Keratinocyte (primary cell): ENCODE results near the gene CERK.
"Not testable (repeated sequence)": the region's sequence is repeated elsewhere in the genome, so short reads cannot be mapped to it uniquely, and the experiment has no call there.

Experiments used
- EZH2 ChIP-seq: IDR thresholded peaks from one replicate; pipeline ENCODE4 v1.6.1; 2012; ENCODE audit warnings: inconsistent platforms, mild to moderate bottlenecking, low read length, moderate library complexity
- TF ChIP-seq, protein P1 (sequence below), 3 experiments: IDR thresholded peaks in 1 of 3; conservative IDR thresholded peaks in 1 of 3; optimal IDR thresholded peaks in 1 of 3; 2 replicates in 2 of 3; 3 replicates in 1 of 3; pipeline versions ENCODE3 to v1.5.1; 2011; ENCODE audit warnings: low read length in 3 of 3, mild to moderate bottlenecking in 3 of 3, moderate library complexity in 2 of 3, control low read depth in 1 of 3, inconsistent platforms in 1 of 3; ENCODE audit not compliant: insufficient read depth in 2 of 3; ENCODE audit errors: extremely low read depth in 1 of 3

DNA sequence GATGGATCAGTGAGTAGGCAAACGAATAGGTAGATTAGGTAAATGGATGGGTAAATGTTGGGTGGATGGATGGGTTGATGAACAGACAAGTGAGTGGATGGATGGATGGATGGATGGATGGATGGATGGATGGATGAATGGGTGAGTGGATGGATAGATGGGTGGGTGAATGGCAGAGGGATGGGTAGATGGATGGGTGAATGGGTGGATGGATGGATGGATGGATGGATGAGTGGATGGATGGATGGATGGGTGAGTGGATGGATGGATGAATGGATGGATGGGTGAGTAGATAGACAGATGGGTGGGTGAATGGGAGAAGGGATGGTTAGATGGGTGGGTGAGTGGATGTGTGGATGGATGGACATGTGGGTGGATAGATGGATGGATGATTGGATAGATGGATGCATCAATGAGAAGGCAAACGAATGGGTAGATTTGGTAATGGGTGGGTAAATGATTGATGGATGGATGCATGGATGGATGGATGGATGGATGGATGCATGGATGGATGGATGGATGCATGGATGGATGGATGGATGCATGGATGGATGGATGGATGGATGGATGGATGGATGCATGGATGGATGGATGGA lies 89.7 kb downstream of the CERK start:
- TF ChIP-seq EZH2: not testable (repeated sequence)
- TF ChIP-seq, protein P1, sequence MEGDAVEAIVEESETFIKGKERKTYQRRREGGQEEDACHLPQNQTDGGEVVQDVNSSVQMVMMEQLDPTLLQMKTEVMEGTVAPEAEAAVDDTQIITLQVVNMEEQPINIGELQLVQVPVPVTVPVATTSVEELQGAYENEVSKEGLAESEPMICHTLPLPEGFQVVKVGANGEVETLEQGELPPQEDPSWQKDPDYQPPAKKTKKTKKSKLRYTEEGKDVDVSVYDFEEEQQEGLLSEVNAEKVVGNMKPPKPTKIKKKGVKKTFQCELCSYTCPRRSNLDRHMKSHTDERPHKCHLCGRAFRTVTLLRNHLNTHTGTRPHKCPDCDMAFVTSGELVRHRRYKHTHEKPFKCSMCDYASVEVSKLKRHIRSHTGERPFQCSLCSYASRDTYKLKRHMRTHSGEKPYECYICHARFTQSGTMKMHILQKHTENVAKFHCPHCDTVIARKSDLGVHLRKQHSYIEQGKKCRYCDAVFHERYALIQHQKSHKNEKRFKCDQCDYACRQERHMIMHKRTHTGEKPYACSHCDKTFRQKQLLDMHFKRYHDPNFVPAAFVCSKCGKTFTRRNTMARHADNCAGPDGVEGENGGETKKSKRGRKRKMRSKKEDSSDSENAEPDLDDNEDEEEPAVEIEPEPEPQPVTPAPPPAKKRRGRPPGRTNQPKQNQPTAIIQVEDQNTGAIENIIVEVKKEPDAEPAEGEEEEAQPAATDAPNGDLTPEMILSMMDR (optimal IDR thresholded peaks at IDR 0.05 in 1 of 3, IDR thresholded peaks at IDR 0.05 in 1 of 3, conservative IDR thresholded peaks at IDR 0.05 in 1 of 3; ENCODE audit: extremely low read depth in 1 of 3, insufficient read depth in 2 of 3, low read length in 3 of 3): not testable (repeated sequence)
